HEK293T (cell line): Measurements from ENCODE around the gene NDUFV2.

Source experiments
- CTCF ChIA-PET: fragments of 350-600 bp; formaldehyde crosslinking; extraction: SDS; loops from one replicate; lab custom pipeline; 2021; ENCODE audit warnings: antibody characterized with exemption, inconsistent platforms; lab: Yijun Ruan, JAX
- POLR2A ChIA-PET: fragments of 350-600 bp; formaldehyde crosslinking; extraction: SDS; loops from one replicate; lab custom pipeline; 2020; ENCODE audit warnings: antibody characterized with exemption, inconsistent platforms; lab: Yijun Ruan, JAX
- DNase-seq: peaks from one replicate; pipeline ENCODE4 v3.0.0; 2012; ENCODE audit warnings: mixed read lengths; ENCODE audit errors: extremely low spot score
- ARNT ChIP-seq: fragments of 450-650 bp; IDR thresholded peaks from 2 replicates; pipeline ENCODE4 v1.6.1; 2017; ENCODE audit warnings: mild to moderate bottlenecking
- BHLHE40 ChIP-seq: fragments of 450-650 bp; IDR thresholded peaks from 2 replicates; pipeline ENCODE4 v1.6.1; 2016; ENCODE audit warnings: mild to moderate bottlenecking, moderate library complexity, borderline replicate concordance
- CTBP1 ChIP-seq: fragments of 450-650 bp; IDR thresholded peaks from 2 replicates; pipeline ENCODE4 v1.6.1; 2016; ENCODE audit warnings: borderline replicate concordance
- ELF4 ChIP-seq: fragments of 450-650 bp; IDR thresholded peaks from 2 replicates; pipeline ENCODE4 v1.6.1; 2017; ENCODE audit warnings: antibody characterized with exemption
- FOXA1 ChIP-seq: fragments of 450-650 bp; IDR thresholded peaks from 2 replicates; pipeline ENCODE4 v1.6.1; 2016; ENCODE audit warnings: mild to moderate bottlenecking
- FOXK2 ChIP-seq: fragments of 450-650 bp; IDR thresholded peaks from 2 replicates; pipeline ENCODE4 v1.6.1; 2016; ENCODE audit warnings: mild to moderate bottlenecking
- FOXM1 ChIP-seq: fragments of 450-650 bp; IDR thresholded peaks from 2 replicates; pipeline ENCODE4 v1.6.1; 2017; ENCODE audit warnings: mild to moderate bottlenecking, borderline replicate concordance
- HDGF ChIP-seq: fragments of 450-650 bp; IDR thresholded peaks from 2 replicates; pipeline ENCODE4 v1.6.1; 2017; ENCODE audit warnings: antibody characterized with exemption, borderline replicate concordance
- L3MBTL2 ChIP-seq: fragments of 450-650 bp; conservative IDR thresholded peaks from 2 replicates; pipeline ENCODE4 v1.6.1; 2016; ENCODE audit warnings: mild to moderate bottlenecking
- LEF1 ChIP-seq: fragments of 450-650 bp; IDR thresholded peaks from 2 replicates; pipeline ENCODE4 v1.6.1; 2017; ENCODE audit warnings: mild to moderate bottlenecking, borderline replicate concordance
- NFRKB ChIP-seq: fragments of 450-650 bp; IDR thresholded peaks from 2 replicates; pipeline ENCODE4 v1.6.1; 2016; ENCODE audit warnings: mild to moderate bottlenecking, moderate library complexity
- PKNOX1 ChIP-seq: fragments of 450-650 bp; IDR thresholded peaks from 2 replicates; pipeline ENCODE4 v1.6.1; 2016
- SP1 ChIP-seq: fragments of 450-650 bp; IDR thresholded peaks from 2 replicates; pipeline ENCODE4 v1.6.1; 2017
- SUZ12 ChIP-seq: fragments of 450-650 bp; IDR thresholded peaks from 2 replicates; pipeline ENCODE4 v1.6.1; 2016; ENCODE audit warnings: mild to moderate bottlenecking
- TARDBP ChIP-seq: fragments of 450-650 bp; IDR thresholded peaks from 2 replicates; pipeline ENCODE4 v1.6.1; 2016
- ZNF384 ChIP-seq: fragments of 450-650 bp; IDR thresholded peaks from 2 replicates; pipeline ENCODE4 v1.6.1; 2016

Gene NDUFV2

GRCh38 chr18:9065864-9066263 lies 36.6 kb upstream of the NDUFV2 start:
- CTCF ChIA-PET, result interaction anchor here (0.5 to 0.6 kb wide), 2 partner anchors 285 to 1002 kb away, joined by 3 to 4 read pairs; no protein-coding TSS in a partner anchor
- no peak for TF ChIP-seq ARNT
- no peak for TF ChIP-seq L3MBTL2
- no peak for TF ChIP-seq FOXM1
- TF ChIP-seq PKNOX1, result no peak
- TF ChIP-seq SUZ12, result no peak
- TF ChIP-seq LEF1, result no peak
- TF ChIP-seq SP1, result no peak
- TF ChIP-seq BHLHE40, result no peak
- no peak for TF ChIP-seq ELF4
- no peak for TF ChIP-seq NFRKB
- TF ChIP-seq TARDBP, result no peak
- TF ChIP-seq CTBP1, result no peak
- TF ChIP-seq FOXK2, result no peak
- no peak for TF ChIP-seq HDGF
- no peak for TF ChIP-seq FOXA1
- no peak for TF ChIP-seq ZNF384
- POLR2A ChIA-PET, result interaction anchor here (0.6 kb wide), 1 partner anchor 50 kb away, joined by 3 read pairs; no protein-coding TSS in a partner anchor
- no peak for DNase-seq

GRCh38 chr18:9066358-9066757 lies 36.1 kb upstream of the NDUFV2 start:
- CTCF ChIA-PET, result interaction anchor here (0.6 kb wide), 1 partner anchor 285 kb away, joined by 4 read pairs; no protein-coding TSS in a partner anchor
- TF ChIP-seq FOXM1 (no peak), LEF1 (no peak), SP1 (no peak), L3MBTL2 (no peak), HDGF (no peak), NFRKB (no peak), CTBP1 (no peak), TARDBP (no peak), FOXA1 (no peak), FOXK2 (no peak)
- no peak for DNase-seq
- POLR2A ChIA-PET, result interaction anchor here (0.6 kb wide), 1 partner anchor 50 kb away, joined by 3 read pairs; no protein-coding TSS in a partner anchor

- DNase-seq, result no peak
- CTCF ChIA-PET, result no interaction called here
- POLR2A ChIA-PET, result no interaction called here
- TF ChIP-seq HDGF (no peak), L3MBTL2 (no peak), PKNOX1 (no peak), FOXK2 (no peak), BHLHE40 (no peak), SP1 (no peak), FOXM1 (no peak)
Observed at GRCh38 chr18:9066817-9067306, 35.6 kb upstream of the NDUFV2 start.

GRCh38 chr18:9067823-9068222 lies 34.7 kb upstream of the NDUFV2 start:
- POLR2A ChIA-PET, result no interaction called here
- TF ChIP-seq FOXK2 (no peak), NFRKB (no peak), ELF4 (no peak), L3MBTL2 (no peak), PKNOX1 (no peak), SUZ12 (no peak), LEF1 (no peak)
- no peak for DNase-seq
- CTCF ChIA-PET, result no interaction called here

GRCh38 chr18:9068346-9068745 lies 34.2 kb upstream of the NDUFV2 start:
- TF ChIP-seq TARDBP (no peak), FOXA1 (no peak), FOXK2 (no peak), SUZ12 (no peak), ZNF384 (no peak), LEF1 (no peak)
- POLR2A ChIA-PET, result no interaction called here
- CTCF ChIA-PET, result no interaction called here
- DNase-seq, result no peak

- ChIA-PET CTCF (no interaction called here), POLR2A (no interaction called here)
- DNase-seq, result no peak
- TF ChIP-seq TARDBP (no peak), PKNOX1 (no peak), FOXK2 (no peak), ELF4 (no peak), HDGF (no peak), SP1 (no peak), BHLHE40 (no peak), ARNT (no peak), FOXA1 (no peak), NFRKB (no peak), ZNF384 (no peak), FOXM1 (no peak), L3MBTL2 (no peak), LEF1 (no peak), SUZ12 (no peak), CTBP1 (no peak)
Observed at GRCh38 chr18:9069601-9070000, 32.9 kb upstream of the NDUFV2 start.
